Measurements from ENCODE around the gene SPESP1. TPM values are rescaled to one million over a fixed set of nuclear protein-coding genes. Genes with fewer than 3 reads are reported as not detected.

The SPESP1 gene
- total and polyA plus RNA-seq, 2 of the 8 experiments (the other 6 are each of a cell fraction or from before 2014, with no cell fraction given): not detected

GRCh38 chr15:68986322-68986721 lies 56.0 kb downstream of the SPESP1 start:
- H3K79me2 ChIP-seq (ENCODE audit: control insufficient read depth in 1 of 2, insufficient read depth in 2 of 2, low read length in 2 of 2): no peaks in the 10 kb centered on the region
- FAIRE-seq: no peak
- TF ChIP-seq CBX8 (IDR thresholded peaks at IDR 0.05; ENCODE audit: borderline replicate concordance, low read depth, low read length) (no peak), JUN (IDR thresholded peaks at IDR 0.05; ENCODE audit: low read depth, low read length) (no peak), PHF8 (conservative IDR thresholded peaks at IDR 0.05; ENCODE audit: low read depth, low read length) (no peak), BRCA1 (IDR thresholded peaks at IDR 0.05; ENCODE audit: low read depth, low read length) (no peak), TAF7 (optimal IDR thresholded peaks at IDR 0.05; ENCODE audit: borderline replicate concordance, low read depth, low read length) (no peak), ATF3 (IDR thresholded peaks at IDR 0.05; ENCODE audit: insufficient read depth, low read depth, low read length) (no peak), KDM4A (IDR thresholded peaks at IDR 0.05; ENCODE audit: low read depth, low read length, severe bottlenecking) (no peak), CTCF (IDR thresholded peaks at IDR 0.05; ENCODE audit: control extremely low read depth in 1 of 3, insufficient read depth in 1 of 3, low read depth in 1 of 3, low read length in 3 of 3) (no peak), GABPA (IDR thresholded peaks at IDR 0.05; ENCODE audit: borderline replicate concordance, insufficient read depth, low read length) (no peak), SP1 (IDR thresholded peaks at IDR 0.05; ENCODE audit: low read depth, low read length) (no peak), CTBP2 (IDR thresholded peaks at IDR 0.05; ENCODE audit: borderline replicate concordance, insufficient read depth, insufficient read length, low read length) (no peak)

More at GRCh38 chr15:68986322-68986721, 56.0 kb downstream of the SPESP1 start:
- no peak overlapping the region for H3K18ac ChIP-seq (ENCODE audit: extremely low read depth, low read length)
- H3K4ac ChIP-seq (replicated peaks; ENCODE audit: insufficient read length, low read depth, low read length): no peak overlapping the region
- peaks cover 2 to 11% of the 10 kb centered on the region in 2 experiments; a peak in 1 of 4 replicates for H3K9me3 ChIP-seq (ENCODE audit: insufficient read depth in 2 of 2, low read depth in 1 of 2, low read length in 1 of 2)
- H2BK15ac ChIP-seq (ENCODE audit: low read length): no peak overlapping the region
- H3K23ac ChIP-seq (ENCODE audit: insufficient read length): no peak overlapping the region
- no peaks in the 10 kb centered on the region for H4K20me1 ChIP-seq (replicated peaks in 1 of 2; ENCODE audit: control insufficient read depth in 1 of 2, insufficient read depth in 2 of 2, low read length in 2 of 2)
- H3K9ac ChIP-seq (replicated peaks in 1 of 4; ENCODE audit: extremely low read depth in 1 of 4, low read depth in 3 of 4, low read length in 3 of 4): no peak overlapping the region
- H3K4me2 ChIP-seq (ENCODE audit: insufficient read depth in 1 of 2, low read depth in 2 of 2, low read length in 2 of 2): no peak overlapping the region
- H3K56ac ChIP-seq (replicated peaks; ENCODE audit: insufficient read length, low read depth, low read length): no peak overlapping the region
- no peaks in the 10 kb centered on the region for H3K79me1 ChIP-seq (ENCODE audit: low read depth, low read length)
- no peak overlapping the region for H3K4me3 ChIP-seq (ENCODE audit: extremely low read depth in 1 of 4, insufficient read depth in 2 of 4, low read depth in 3 of 4, low read length in 4 of 4)
- H2AFZ ChIP-seq (ENCODE audit: low read length): no peak overlapping the region
- H3K36me3 ChIP-seq (ENCODE audit: control insufficient read depth in 2 of 4, insufficient read depth in 4 of 4, low read length in 3 of 4): no peaks in the 10 kb centered on the region; a peak in 1 of 8 replicates
- no peak overlapping the region for H2BK5ac ChIP-seq (ENCODE audit: low read depth, low read length)
- CTCF ChIA-PET (ENCODE audit: partially characterized antibody): no interaction called here
- DNase-seq (ENCODE audit: low read depth in 1 of 2, low spot score in 2 of 2): no peak
- H2BK20ac ChIP-seq (ENCODE audit: low read length): no peak overlapping the region
- H2BK120ac ChIP-seq (replicated peaks; ENCODE audit: low read depth, low read length): no peak overlapping the region
- H3K23me2 ChIP-seq (ENCODE audit: low read depth, low read length): no peaks in the 10 kb centered on the region
- H4K5ac ChIP-seq (ENCODE audit: insufficient read length, low read depth, low read length): no peak overlapping the region
- no peak overlapping the region for H4K8ac ChIP-seq (ENCODE audit: extremely low read depth, insufficient read depth, low read length)
- POLR2A ChIA-PET (ENCODE audit: partially characterized antibody): no interaction called here
- H4K91ac ChIP-seq (replicated peaks; ENCODE audit: insufficient read length, low read length): no peak overlapping the region
- H3K14ac ChIP-seq (ENCODE audit: insufficient read length): no peak overlapping the region
- WGBS, 2 experiments (ENCODE audit: extremely low coverage in 1 of 2, insufficient coverage in 1 of 2, insufficient read length in 1 of 2, insufficient replicate concordance in 2 of 2, low coverage in 1 of 2, low lambda C conversion rate in 2 of 2, missing lambda C conversion rate in 1 of 2): 89% methylated on average over 5 of the region's 5 CpGs; no CpG with 5 or more reads in 1 of the 2 experiments
- no peak overlapping the region for H2BK12ac ChIP-seq (ENCODE audit: low read depth, low read length)
- no peak overlapping the region for H2AK5ac ChIP-seq (ENCODE audit: low read depth, low read length)
- H3K27me3 ChIP-seq (replicated peaks in 1 of 4; ENCODE audit: control insufficient read depth in 3 of 4, extremely low read depth in 1 of 4, insufficient read depth in 3 of 4, low read length in 3 of 4): 0 out of 7 replicates have a peak, but pooled peaks cover 0 to 2% (median 0%) of the 10 kb centered on the region in 4 experiments
- peaks cover 5 to 12% (median 7%) of the 10 kb centered on the region in 4 experiments; a peak in 6 of 7 replicates for H3K4me1 ChIP-seq (replicated peaks in 1 of 4; ENCODE audit: control insufficient read depth in 3 of 4, insufficient read depth in 4 of 4, low read length in 3 of 4)
- H3K27ac ChIP-seq (ENCODE audit: low read depth, low read length): no peak overlapping the region
